MCF 10A (cell line): Measurements from ENCODE around the gene KLHL35. TPM values are rescaled to one million over a fixed set of nuclear protein-coding genes. Genes with fewer than 3 reads are reported as not detected.

Experiments
- Bru-seq: library from RNA; stranded (reverse); fragments of 400-500 nt; gene quantifications from one replicate; lab custom pipeline; 2021; lab: Mats Ljungman, UMichigan
- BruChase-seq, 2 experiments: library from RNA; stranded (reverse); fragments of 400-500 nt; gene quantifications; one replicate each; lab custom pipeline; 2021; lab: Mats Ljungman, UMichigan
- BruUV-seq: library from RNA; stranded (reverse); fragments of 400-500 nt; replicated peaks from 2 replicates; lab custom pipeline; 2021; lab: Mats Ljungman, UMichigan
- CTCF ChIA-PET: fragments of 300-600 bp; sonication (Branson Sonifier 250); formaldehyde crosslinking; extraction: SDS; loops from one replicate; lab custom pipeline; 2021; ENCODE audit warnings: antibody characterized with exemption, inconsistent platforms; lab: Yijun Ruan, JAX
- POLR2A ChIA-PET: fragments of 300-600, 350-650 bp; sonication (Branson Sonifier 250); formaldehyde crosslinking; extraction: SDS; loops from one replicate; lab custom pipeline; 2020; ENCODE audit warnings: antibody characterized with exemption, inconsistent platforms; lab: Yijun Ruan, JAX
- DNase-seq: peaks from one replicate; pipeline ENCODE4 v3.0.0-alpha.2; 2018; ENCODE audit not compliant: unreplicated experiment
- H3K27ac Mint-ChIP-seq: one replicate; pipeline ENCODE4 v1.8.0; 2022; ENCODE audit warnings: mild to moderate bottlenecking, low read depth, mixed read lengths; ENCODE audit not compliant: unreplicated experiment
- H3K27me3 Mint-ChIP-seq: one replicate; pipeline ENCODE4 v1.8.0; 2022; ENCODE audit warnings: mixed read lengths; ENCODE audit not compliant: insufficient read depth, unreplicated experiment
- H3K36me3 Mint-ChIP-seq: one replicate; pipeline ENCODE4 v1.8.0; 2022; ENCODE audit warnings: mild to moderate bottlenecking, moderate library complexity, mixed read lengths; ENCODE audit not compliant: insufficient read depth, unreplicated experiment
- H3K4me1 Mint-ChIP-seq: one replicate; pipeline ENCODE4 v1.8.0; 2022; ENCODE audit warnings: mixed read lengths; ENCODE audit not compliant: insufficient read depth, unreplicated experiment
- H3K4me3 Mint-ChIP-seq: one replicate; pipeline ENCODE4 v1.8.0; 2022; ENCODE audit warnings: mild to moderate bottlenecking, moderate library complexity, mixed read lengths; ENCODE audit not compliant: unreplicated experiment
- H3K9me3 Mint-ChIP-seq: one replicate; pipeline ENCODE4 v1.8.0; 2022; ENCODE audit warnings: mixed read lengths; ENCODE audit not compliant: unreplicated experiment
- CTCF ChIP-seq: fragments of 200-600 bp; IDR thresholded peaks from one replicate; pipeline ENCODE4 v1.8.0; 2022; ENCODE audit warnings: antibody characterized with exemption, mild to moderate bottlenecking; ENCODE audit not compliant: unreplicated experiment
- intact Hi-C: fragments of 100-400 bp; cut with micrococcal nuclease; formaldehyde crosslinking; loops from 2 replicates; pipeline ENCODE4 v1.14.1; 2022
- long read RNA-seq: library from polyadenylated mRNA; stranded (forward); transcript quantifications from one replicate; pipeline ENCODE4 v2.0.0, GENCODE V29; 2022
- total RNA-seq: library from RNA; stranded (reverse); gene quantifications from 2 replicates; pipeline ENCODE4 v1.2.3, GENCODE V29; 2022

KLHL35 gene
- total RNA-seq: not detected in 2 replicates
- percentile 10 among the genes with signal in this experiment for Bru-seq, nascent RNA
- BruChase-seq, experiment 1, labeled RNA remaining after a 6-hour chase: percentile 9 among the genes with signal in this experiment
- BruChase-seq, experiment 2, labeled RNA remaining after a 2-hour chase: percentile 9 among the genes with signal in this experiment
- long read RNA-seq, partial matches to known transcripts: 0 of 1 reads
- long read RNA-seq, other reads (novel, unspliced or antisense): 0 of 1 reads

- CTCF ChIA-PET: interaction anchor here (0.6 to 2.2 kb wide), 5 partner anchors 12 to 153 kb away, joined by 3 to 11 read pairs (median 4); no protein-coding TSS in a partner anchor
- peaks cover 6% of the 10 kb centered on the region for H3K36me3 Mint-ChIP-seq
- no peak for DNase-seq
- POLR2A ChIA-PET: no interaction called here
- no peaks in the 10 kb centered on the region for H3K4me1 Mint-ChIP-seq
- peaks cover 33% of the 10 kb centered on the region for H3K27me3 Mint-ChIP-seq
- no peak within 1 kb of the TSS for H3K4me3 Mint-ChIP-seq
- intact Hi-C loops: no loop called here
- no peak within 1 kb of the TSS for H3K27ac Mint-ChIP-seq
- H3K9me3 Mint-ChIP-seq: no peaks in the 10 kb centered on the region
- TF ChIP-seq CTCF: no peak
- BruUV-seq: no TSS peak
These were observed at the start of gene KLHL35 for GRCh38 chr11:75432911-75433321. Gene KLHL35, minus strand, starts transcription at chr11:75433203. Its CDS starts 2,574 bp downstream, at chr11:75430629.

- no peaks in the 10 kb centered on the region for H3K27me3 Mint-ChIP-seq
- intact Hi-C loops: no loop called here
- POLR2A ChIA-PET: no interaction called here
- DNase-seq: no peak
- no TSS peak for BruUV-seq
- H3K27ac Mint-ChIP-seq: no peak overlapping the region
- TF ChIP-seq CTCF: no peak
- H3K36me3 Mint-ChIP-seq: no peaks in the 10 kb centered on the region
- no peaks in the 10 kb centered on the region for H3K4me1 Mint-ChIP-seq
- CTCF ChIA-PET: no interaction called here
- H3K9me3 Mint-ChIP-seq: no peaks in the 10 kb centered on the region
- H3K4me3 Mint-ChIP-seq: no peak overlapping the region
These were observed 49.1 kb upstream of the KLHL35 start for GRCh38 chr11:75481922-75482606.

- H3K36me3 Mint-ChIP-seq: no peaks in the 10 kb centered on the region
- H3K27me3 Mint-ChIP-seq: no peaks in the 10 kb centered on the region
- H3K4me3 Mint-ChIP-seq: no peak overlapping the region
- no TSS peak for BruUV-seq
- CTCF ChIA-PET: interaction anchor here (0.6 to 1.0 kb wide), 2 partner anchors 10 to 416 kb away, joined by 3 read pairs; no protein-coding TSS in a partner anchor
- DNase-seq: no peak
- POLR2A ChIA-PET: no interaction called here
- TF ChIP-seq CTCF: no peak
- no peaks in the 10 kb centered on the region for H3K9me3 Mint-ChIP-seq
- no peaks in the 10 kb centered on the region for H3K4me1 Mint-ChIP-seq
- no peak overlapping the region for H3K27ac Mint-ChIP-seq
- intact Hi-C loops: no loop called here
These were observed 48.4 kb upstream of the KLHL35 start for GRCh38 chr11:75481223-75481921.
